Measurements from ENCODE around the gene LTBP3. TPM values are rescaled to one million over a fixed set of nuclear protein-coding genes. Genes with fewer than 3 reads are reported as not detected.
A peak's percentile ranks its signal among the peaks of the same experiment; 100 is the strongest.

Gene LTBP3
- 100 to 1,000 TPM in 5 of 6 donors, 10 to 100 TPM in 1; 99.9 to 479 (median 131) TPM for total RNA-seq

DNA sequence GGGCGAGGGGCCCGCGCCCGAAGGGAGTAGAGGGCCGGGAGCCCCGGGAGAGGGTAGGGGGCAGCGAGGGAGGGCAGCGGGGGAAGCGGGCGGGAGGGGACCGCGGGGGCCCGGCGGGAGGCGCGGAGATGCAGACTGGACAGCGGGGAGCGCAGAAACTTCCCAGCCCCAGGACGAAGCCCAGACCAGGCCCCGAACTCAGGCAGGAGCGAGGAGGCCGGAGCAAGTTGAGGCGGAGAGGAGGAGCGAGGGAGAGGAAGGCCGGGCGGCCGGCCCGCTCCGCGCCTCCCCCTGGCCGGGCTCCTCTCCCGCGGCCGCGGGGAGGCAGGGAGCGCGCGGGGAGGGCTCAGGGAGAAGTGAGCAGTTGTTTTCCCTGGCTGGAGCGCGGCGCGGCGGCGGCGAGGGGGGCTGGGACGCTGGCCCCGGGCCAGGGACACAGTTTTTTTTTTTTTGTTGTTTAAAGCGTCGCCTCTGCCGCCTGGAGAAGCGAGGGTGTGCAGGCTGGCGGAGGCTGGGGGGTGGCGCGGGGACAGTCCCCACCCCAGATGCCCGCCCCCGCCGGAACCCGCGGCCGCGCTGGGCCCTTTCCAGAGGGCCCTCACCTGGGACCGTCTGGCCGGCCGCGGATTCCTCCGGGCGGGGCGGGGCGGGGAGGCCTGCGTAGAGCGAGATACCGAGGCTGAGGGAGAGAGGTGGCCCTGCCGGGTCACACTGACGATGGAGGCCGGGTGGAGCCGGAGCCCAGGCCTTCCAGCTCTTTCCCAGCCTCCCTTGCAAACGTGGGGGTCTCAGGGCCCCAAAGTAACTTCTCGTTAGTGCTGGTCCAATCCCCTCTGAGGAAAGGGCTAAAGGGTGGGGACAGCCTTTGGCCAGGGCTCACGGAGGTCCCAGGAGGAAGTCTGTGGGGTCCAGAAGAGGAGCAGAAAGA, at the start of gene LTBP3:
TSS of gene LTBP3 (minus strand) at position 358 of the 928 bp plus-strand sequence. CDS start 400 bp downstream, outside the sequence.
- ATAC-seq (ENCODE audit: low FRiP score in 2 of 2) (peak; percentile 87 to 90), DNase-seq (peak; percentile 74 to 94)
- peak within 1 kb of the TSS; percentile 88 to 97 (median 92) for H3K27ac ChIP-seq
- 0 to 1% methylated on average over 1 to 59 of the region's 79 CpGs for WGBS, 2 donors
- peaks cover 42 to 73% (median 57%) of the 10 kb centered on the region in 4 donors for H3K4me1 ChIP-seq
- peak; percentile 26 to 57 for TF ChIP-seq POLR2AphosphoS5 (IDR thresholded peaks at IDR 0.05)
- no peak for TF ChIP-seq EP300 (IDR thresholded peaks at IDR 0.05)
- no peak for TF ChIP-seq CTCF (IDR thresholded peaks at IDR 0.05)
- TF ChIP-seq POLR2A (IDR thresholded peaks at IDR 0.05): peak in 1 of 4 donors; percentile 51
- H3K36me3 ChIP-seq: peaks cover 0 to 9% (median 1%) of the 10 kb centered on the region in 4 donors
- no peaks in the 10 kb centered on the region for H3K9me3 ChIP-seq
- H3K27me3 ChIP-seq: no peaks in the 10 kb centered on the region
- peak within 1 kb of the TSS; percentile 56 to 70 (median 66) for H3K4me3 ChIP-seq

GRCh38 chr11:65606876-65607613, 48.9 kb upstream of the LTBP3 start:
- ATAC-seq (ENCODE audit: low FRiP score in 2 of 2) (peak; percentile 95 to 96), DNase-seq (peak; percentile 95 to 96)
- WGBS, 2 donors: 57 to 79% methylated on average over 8 to 21 of the region's 67 CpGs
- no peak for TF ChIP-seq EP300 (IDR thresholded peaks at IDR 0.05)
- TF ChIP-seq POLR2AphosphoS5 (IDR thresholded peaks at IDR 0.05): peak; percentile 44 to 45
- TF ChIP-seq POLR2A (IDR thresholded peaks at IDR 0.05): no peak
- peak in 2 of 6 experiments; percentile 10 to 32 for TF ChIP-seq CTCF (IDR thresholded peaks at IDR 0.05)
- H3K36me3 ChIP-seq: peaks cover 19 to 77% (median 59%) of the 10 kb centered on the region in 4 donors
- H3K9me3 ChIP-seq: no peaks in the 10 kb centered on the region
- H3K4me3 ChIP-seq: peak overlapping the region in 3 of 4 donors; percentile 15 to 37 (median 30)
- H3K27me3 ChIP-seq: no peaks in the 10 kb centered on the region
- peak overlapping the region; percentile 61 to 95 (median 82) for H3K27ac ChIP-seq
- peaks cover 51 to 61% (median 53%) of the 10 kb centered on the region in 4 donors for H3K4me1 ChIP-seq

- no peaks in the 10 kb centered on the region for H3K27me3 ChIP-seq
- DNase-seq (no peak), ATAC-seq (ENCODE audit: low FRiP score in 2 of 2) (no peak)
- H3K9me3 ChIP-seq: no peaks in the 10 kb centered on the region
- 100% methylated on average over 1 of the region's 1 CpG for WGBS, 2 donors
- H3K27ac ChIP-seq: peak overlapping the region in 1 of 4 donors; percentile 88
- H3K4me1 ChIP-seq: peaks cover 26 to 33% (median 28%) of the 10 kb centered on the region in 4 donors
- TF ChIP-seq CTCF (IDR thresholded peaks at IDR 0.05): no peak
- no peak for TF ChIP-seq EP300 (IDR thresholded peaks at IDR 0.05)
- no peak for TF ChIP-seq POLR2A (IDR thresholded peaks at IDR 0.05)
- no peak for TF ChIP-seq POLR2AphosphoS5 (IDR thresholded peaks at IDR 0.05)
- no peak overlapping the region for H3K4me3 ChIP-seq
- peaks cover 19 to 92% (median 70%) of the 10 kb centered on the region in 4 donors for H3K36me3 ChIP-seq
Observed at GRCh38 chr11:65604258-65604657, 46.1 kb upstream of the LTBP3 start.

- no peak for ATAC-seq (ENCODE audit: low FRiP score in 2 of 2)
- WGBS, 2 donors: 93 to 100% methylated on average over 3 to 5 of the region's 6 CpGs
- Histone ChIP-seq H3K4me1 (peaks cover 7 to 12% (median 11%) of the 10 kb centered on the region in 4 donors), H3K4me3 (no peak overlapping the region), H3K27me3 (no peaks in the 10 kb centered on the region), H3K36me3 (peaks cover 18 to 75% (median 62%) of the 10 kb centered on the region in 4 donors), H3K9me3 (no peaks in the 10 kb centered on the region), H3K27ac (no peak overlapping the region)
- DNase-seq: no peak
- TF ChIP-seq POLR2AphosphoS5 (IDR thresholded peaks at IDR 0.05) (no peak), EP300 (IDR thresholded peaks at IDR 0.05) (no peak), CTCF (IDR thresholded peaks at IDR 0.05) (no peak), POLR2A (IDR thresholded peaks at IDR 0.05) (no peak)
Observed at GRCh38 chr11:65599955-65600246, 41.7 kb upstream of the LTBP3 start.
